WI38 (cell line): ENCODE measurements around the gene SLCO2B1.

Experiments
- H3K4me3 ChIP-seq: 2 replicates; pipeline ENCODE4 v1.5.1; 2011; ENCODE audit warnings: low read depth, mild to moderate bottlenecking, control low read depth, low read length
- TF ChIP-seq, protein P1 (sequence below): IDR thresholded peaks from 2 replicates; pipeline ENCODE4 v1.5.1; 2012; ENCODE audit warnings: low read depth, mild to moderate bottlenecking, control low read depth, low read length

Gene SLCO2B1

DNA sequence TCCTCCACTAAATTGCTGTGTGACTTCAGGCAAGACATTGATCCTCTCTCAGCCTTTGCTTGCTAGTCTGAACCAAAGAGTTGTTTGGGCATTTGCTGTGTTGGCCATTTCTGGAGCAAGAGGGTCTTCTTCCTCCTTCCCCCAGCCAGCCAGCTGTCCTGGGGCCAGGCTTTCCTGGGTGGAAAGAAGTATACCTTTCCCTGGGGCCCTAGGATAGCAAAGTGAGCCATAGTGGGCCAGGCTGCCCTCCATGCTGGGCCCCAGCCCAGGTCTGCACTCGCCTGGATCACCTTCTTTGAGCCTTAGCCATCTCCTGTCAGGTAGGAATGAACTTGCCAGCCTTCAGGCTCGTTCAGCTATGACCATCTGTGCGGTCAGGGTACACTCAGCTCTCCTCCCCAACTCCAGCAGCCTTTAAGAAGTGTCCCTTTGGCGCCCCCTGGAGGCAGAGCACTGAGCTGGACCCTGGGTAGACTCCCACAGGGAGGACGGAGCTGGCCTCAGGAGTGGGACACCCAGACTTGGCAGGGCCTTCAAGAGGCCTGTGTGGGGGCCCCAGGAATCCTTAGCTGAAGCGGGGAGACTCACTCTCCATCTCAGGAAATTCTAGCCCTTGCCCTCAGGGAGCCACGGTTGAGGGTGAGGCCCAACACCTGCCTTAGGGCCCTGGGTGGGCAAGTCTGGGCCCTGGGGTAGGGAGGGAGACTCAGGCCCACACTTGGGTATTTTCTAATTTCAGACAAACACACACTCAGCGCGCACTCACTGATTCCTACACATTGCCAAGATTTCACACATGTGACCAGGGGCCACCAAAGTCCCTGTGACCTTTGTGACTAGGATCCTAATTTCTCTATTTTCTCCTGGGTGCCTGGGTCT lies 54.0 kb downstream of the SLCO2B1 start:
- no peak overlapping the region for H3K4me3 ChIP-seq
- TF ChIP-seq, protein P1, sequence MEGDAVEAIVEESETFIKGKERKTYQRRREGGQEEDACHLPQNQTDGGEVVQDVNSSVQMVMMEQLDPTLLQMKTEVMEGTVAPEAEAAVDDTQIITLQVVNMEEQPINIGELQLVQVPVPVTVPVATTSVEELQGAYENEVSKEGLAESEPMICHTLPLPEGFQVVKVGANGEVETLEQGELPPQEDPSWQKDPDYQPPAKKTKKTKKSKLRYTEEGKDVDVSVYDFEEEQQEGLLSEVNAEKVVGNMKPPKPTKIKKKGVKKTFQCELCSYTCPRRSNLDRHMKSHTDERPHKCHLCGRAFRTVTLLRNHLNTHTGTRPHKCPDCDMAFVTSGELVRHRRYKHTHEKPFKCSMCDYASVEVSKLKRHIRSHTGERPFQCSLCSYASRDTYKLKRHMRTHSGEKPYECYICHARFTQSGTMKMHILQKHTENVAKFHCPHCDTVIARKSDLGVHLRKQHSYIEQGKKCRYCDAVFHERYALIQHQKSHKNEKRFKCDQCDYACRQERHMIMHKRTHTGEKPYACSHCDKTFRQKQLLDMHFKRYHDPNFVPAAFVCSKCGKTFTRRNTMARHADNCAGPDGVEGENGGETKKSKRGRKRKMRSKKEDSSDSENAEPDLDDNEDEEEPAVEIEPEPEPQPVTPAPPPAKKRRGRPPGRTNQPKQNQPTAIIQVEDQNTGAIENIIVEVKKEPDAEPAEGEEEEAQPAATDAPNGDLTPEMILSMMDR = peak; percentile 92

DNA sequence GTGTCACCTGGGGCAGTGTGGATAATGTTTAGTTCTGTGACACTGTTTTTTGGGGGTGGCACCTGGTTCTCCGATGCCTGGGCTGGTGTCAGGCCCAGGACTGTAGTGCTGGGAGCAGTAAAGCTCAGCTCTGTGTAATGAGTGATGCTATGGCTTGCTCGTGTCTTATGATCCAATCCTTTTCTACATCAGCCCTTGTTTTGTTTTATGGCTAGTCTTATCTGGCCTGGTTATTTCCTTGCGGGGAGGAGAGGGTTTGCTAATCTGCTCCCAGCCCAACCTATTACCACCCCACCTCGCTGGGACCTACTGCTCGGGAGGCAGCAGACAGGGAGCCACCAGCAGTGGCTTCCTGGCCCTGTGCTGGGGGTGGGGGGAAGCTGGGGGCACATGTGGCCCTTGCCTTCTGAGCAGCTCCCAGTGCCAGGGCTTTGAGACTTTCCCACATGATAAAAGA lies 54.7 kb downstream of the SLCO2B1 start:
- no peak overlapping the region for H3K4me3 ChIP-seq
- TF ChIP-seq, protein P1 = no peak

DNA sequence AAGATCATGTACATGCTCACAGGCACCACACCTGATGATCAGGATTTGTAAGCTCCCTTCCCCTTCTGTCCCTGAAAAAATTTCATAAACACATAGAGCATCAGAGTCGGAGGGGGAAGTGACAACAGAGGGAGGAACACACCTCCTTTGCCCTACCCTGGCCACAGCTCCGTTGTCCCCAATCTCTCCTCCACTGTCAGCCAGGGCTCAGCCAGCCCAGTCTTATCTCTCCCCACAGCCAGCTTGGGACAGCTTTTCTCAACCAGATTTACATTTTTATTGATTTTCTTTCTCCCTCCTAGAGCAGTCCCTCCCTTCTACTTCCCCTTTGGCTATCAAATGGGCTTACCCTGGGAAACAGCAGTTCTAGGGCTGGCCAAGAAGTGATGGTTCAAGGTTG lies 57.5 kb downstream of the SLCO2B1 start:
- H3K4me3 ChIP-seq = no peak overlapping the region
- TF ChIP-seq, protein P1 = no peak

DNA sequence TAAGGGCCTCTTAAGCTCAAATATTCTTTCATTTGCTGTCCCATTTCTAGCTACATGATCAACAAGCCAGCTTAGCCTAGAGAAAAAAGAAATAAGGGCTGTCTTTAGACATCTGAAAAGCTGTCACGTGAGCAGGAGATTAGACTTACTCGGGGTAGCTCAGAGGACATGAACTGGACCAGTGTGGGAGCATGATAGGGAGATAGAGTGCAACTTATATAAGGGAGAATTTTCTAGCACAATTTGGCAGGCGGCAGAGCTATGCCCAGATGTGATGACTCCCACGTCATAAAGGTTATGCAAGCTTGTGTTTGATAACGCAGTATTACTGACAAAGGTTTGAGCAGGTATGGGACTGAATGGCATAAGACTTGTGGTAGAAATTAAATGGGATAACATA lies 61.5 kb downstream of the SLCO2B1 start:
- TF ChIP-seq, protein P1 = no peak
- no peak overlapping the region for H3K4me3 ChIP-seq

DNA sequence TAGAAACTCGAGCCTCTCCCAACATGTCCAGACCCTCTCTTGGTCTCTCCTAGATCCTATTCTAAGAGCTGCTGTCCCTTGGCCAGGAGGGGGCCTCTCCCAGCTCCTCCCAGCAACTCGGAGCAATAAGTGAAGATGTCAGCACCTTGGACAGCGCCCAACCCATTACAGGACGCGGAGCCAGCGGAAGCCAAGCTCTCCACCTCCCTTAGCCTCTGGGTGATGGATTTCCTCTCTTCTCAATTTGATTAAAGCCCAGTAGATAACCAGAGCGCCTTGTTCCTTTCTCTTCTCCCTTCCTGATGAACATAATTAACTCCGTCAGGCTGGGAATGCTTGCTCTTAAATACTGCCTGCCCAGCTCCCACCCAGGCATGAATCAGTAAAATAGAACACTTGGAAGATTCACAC lies 63.5 kb downstream of the SLCO2B1 start:
- H3K4me3 ChIP-seq = no peak overlapping the region
- TF ChIP-seq, protein P1 = peak; percentile 48

DNA sequence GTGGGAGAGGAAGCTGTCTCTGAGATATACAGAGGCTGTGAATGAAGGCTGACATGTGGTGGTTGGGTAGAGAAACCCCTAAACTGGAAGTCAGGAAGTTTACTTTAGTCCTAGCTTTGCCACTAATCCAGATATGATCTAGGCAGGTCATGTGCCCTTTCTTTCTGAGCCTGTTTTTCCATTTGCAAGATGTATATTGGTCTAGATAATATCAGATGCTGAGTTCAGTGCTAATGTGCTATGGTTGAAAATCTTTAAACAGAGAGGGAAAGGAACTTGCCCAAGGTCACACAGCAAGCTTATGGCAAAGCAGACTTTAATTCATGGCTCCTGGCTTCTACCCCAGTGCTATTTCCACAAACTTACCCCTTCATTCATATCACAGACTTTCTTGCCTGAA lies 63.9 kb downstream of the SLCO2B1 start:
- TF ChIP-seq, protein P1 = no peak
- no peak overlapping the region for H3K4me3 ChIP-seq

DNA sequence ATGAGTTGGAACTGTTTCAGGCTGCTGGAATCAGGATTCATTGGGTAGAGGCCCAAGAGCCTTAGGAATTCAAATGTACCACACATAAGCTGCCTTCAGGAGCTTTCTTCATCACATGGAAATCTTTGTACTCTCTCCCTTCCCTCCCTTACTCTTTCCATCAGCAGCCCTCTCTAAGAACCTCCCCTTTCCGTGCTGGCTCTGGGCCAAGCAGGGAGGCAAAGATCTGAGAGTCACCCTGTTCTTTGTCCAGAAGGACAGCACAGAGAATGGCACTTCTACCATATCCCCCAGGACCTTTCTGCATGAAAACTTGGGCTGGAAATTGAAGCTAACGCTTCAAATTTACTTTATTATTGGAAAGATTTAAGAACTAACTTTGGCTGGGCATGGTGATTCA lies 69.0 kb downstream of the SLCO2B1 start:
- TF ChIP-seq, protein P1 = no peak
- H3K4me3 ChIP-seq = no peak overlapping the region
